HCT116 (cell line): ENCODE results near the gene OSBPL8. TPM values are rescaled to one million over a fixed set of nuclear protein-coding genes. Genes with fewer than 3 reads are reported as not detected.

Experiments
- ATAC-seq: fragments of 200-7000 bp; cut with Tn5 transposase; 2 replicates; pipeline ENCODE4 v1.9.1; 2020; ENCODE audit warnings: mild to moderate bottlenecking, moderate library complexity
- BruUV-seq: library from RNA; stranded (reverse); fragments of 400-500 nt; replicated peaks from 2 replicates; lab custom pipeline; 2021; lab: Mats Ljungman, UMichigan
- CTCF ChIA-PET: fragments of 300-600 bp; sonication (Branson Sonifier 250); formaldehyde crosslinking; loops from one replicate; lab custom pipeline; 2021; ENCODE audit warnings: antibody characterized with exemption; lab: Charles Lee
- POLR2A ChIA-PET: fragments of 300-600, 350-600 bp; sonication (Branson Sonifier 250); formaldehyde crosslinking; loops from one replicate; lab custom pipeline; 2021; ENCODE audit warnings: antibody characterized with exemption; lab: Charles Lee
- RAD21 ChIA-PET, 2 experiments: fragments of 300-600 bp; sonication (Branson Sonifier 250); formaldehyde crosslinking; loops; one replicate each; lab custom pipeline; 2023; ENCODE audit warnings: low total read pairs in 2 of 2; ENCODE audit not compliant: uncharacterized antibody in 2 of 2, unreplicated experiment in 2 of 2, low non-redundant PET in 1 of 2; lab: Charles Lee
- DNase-seq: peaks from one replicate; pipeline ENCODE4 v3.0.0-alpha.2; 2010; ENCODE audit warnings: low read depth, low spot score
- H2AFZ ChIP-seq: fragments of 200-600 bp; shearing (Covaris generic), sonication (generic); 2 replicates; pipeline ENCODE4 v1.6.1; 2017; ENCODE audit warnings: low read depth, mixed run types, mixed read lengths, antibody characterized with exemption, low read length; ENCODE audit not compliant: poor library complexity, severe bottlenecking
- H3K27ac ChIP-seq: 2 replicates; pipeline ENCODE4 v1.5.1; 2012; ENCODE audit warnings: low read depth, low read length
- H3K27me3 ChIP-seq: fragments of 200-600 bp; sonication (generic); 2 replicates; pipeline ENCODE4 v1.6.1; 2016; ENCODE audit warnings: mixed run types, low read length, mixed read lengths; ENCODE audit not compliant: insufficient read depth
- H3K36me3 ChIP-seq, 2 experiments: fragments of 200-500 bp in 1 of 2; fragments of 200-600 bp in 1 of 2; sonication (Bioruptor generic) in 1 of 2; sonication (generic) in 1 of 2; 2 replicates each; pipeline versions ENCODE4 v1.5.1 to v1.6.1; 2014 to 2016; ENCODE audit warnings: low read length in 2 of 2, inconsistent platforms in 1 of 2, mixed read lengths in 1 of 2, mixed run types in 1 of 2; ENCODE audit not compliant: insufficient read depth in 2 of 2, control insufficient read depth in 1 of 2
- H3K4me1 ChIP-seq, 2 experiments: fragments of 200-600 bp in 1 of 2; sonication (generic) in 1 of 2; 2 replicates each; pipeline versions ENCODE4 v1.5.1 to v1.6.1; 2012 to 2017; ENCODE audit warnings: low read length in 2 of 2, inconsistent platforms in 1 of 2, mild to moderate bottlenecking in 1 of 2, mixed read lengths in 1 of 2, mixed run types in 1 of 2, moderate library complexity in 1 of 2; ENCODE audit not compliant: insufficient read depth in 2 of 2, control insufficient read depth in 1 of 2
- H3K4me2 ChIP-seq: fragments of 200-600 bp; sonication (generic); 2 replicates; pipeline ENCODE4 v1.6.1; 2017; ENCODE audit warnings: mixed run types, low read length, mixed read lengths
- H3K4me3 ChIP-seq, 2 experiments: fragments of 200-600 bp in 1 of 2; sonication (generic) in 1 of 2; replicated peaks in 1 of 2; 2 replicates each; pipeline ENCODE4 v1.5.1; 2011 to 2016; ENCODE audit warnings: low read length in 2 of 2, control low read depth in 1 of 2, low read depth in 1 of 2, mild to moderate bottlenecking in 1 of 2, mixed read lengths in 1 of 2, mixed run types in 1 of 2
- H3K79me2 ChIP-seq: fragments of 200-600 bp; sonication (generic); 2 replicates; pipeline ENCODE4 v1.6.1; 2017; ENCODE audit warnings: mild to moderate bottlenecking, mixed run types, low read length, moderate library complexity, mixed read lengths; ENCODE audit not compliant: insufficient read depth
- H3K9ac ChIP-seq: fragments of 200-600 bp; sonication (generic); 2 replicates; pipeline ENCODE4 v1.6.1; 2016; ENCODE audit warnings: low read length, mixed read lengths
- H3K9me2 ChIP-seq: fragments of 200-600 bp; sonication (generic), shearing (Covaris generic); 2 replicates; pipeline ENCODE4 v1.6.1; 2017; ENCODE audit warnings: mixed run types, mild to moderate bottlenecking, moderate library complexity; ENCODE audit not compliant: insufficient read depth
- H3K9me3 ChIP-seq, 2 experiments: fragments of 200-500 bp in 1 of 2; fragments of 200-600 bp in 1 of 2; sonication (Bioruptor generic) in 1 of 2; sonication (generic) in 1 of 2; 2 replicates each; pipeline ENCODE4 v1.6.1; 2014 to 2017; ENCODE audit warnings: low read length in 2 of 2, mixed read lengths in 2 of 2, inconsistent platforms in 1 of 2, low read depth in 1 of 2, mild to moderate bottlenecking in 1 of 2, mixed run types in 1 of 2, moderate library complexity in 1 of 2; ENCODE audit not compliant: control insufficient read depth in 1 of 2, insufficient read depth in 1 of 2
- H4K20me1 ChIP-seq: fragments of 200-600 bp; sonication (generic), shearing (Covaris generic); 2 replicates; pipeline ENCODE4 v1.6.1; 2017; ENCODE audit warnings: mixed run types, mild to moderate bottlenecking, moderate library complexity; ENCODE audit not compliant: insufficient read depth
- CEBPB ChIP-seq: IDR thresholded peaks from 2 replicates; pipeline ENCODE4 v1.6.1; 2012; ENCODE audit warnings: low read depth
- FOSL1 ChIP-seq: IDR thresholded peaks from 2 replicates; pipeline ENCODE4 v1.6.1; 2012; ENCODE audit warnings: low read depth
- POLR2A ChIP-seq: IDR thresholded peaks from 2 replicates; pipeline ENCODE4 v1.7.0; 2011; ENCODE audit warnings: borderline replicate concordance; ENCODE audit not compliant: insufficient read depth, insufficient read length; ENCODE audit errors: extremely low read depth
- RAD21 ChIP-seq: IDR thresholded peaks from 2 replicates; pipeline ENCODE4 v1.6.1; 2012; ENCODE audit warnings: low read depth, mild to moderate bottlenecking
- REST ChIP-seq: IDR thresholded peaks from 2 replicates; pipeline ENCODE4 v1.6.1; 2012; ENCODE audit warnings: low read depth
- SIN3A ChIP-seq: IDR thresholded peaks from 2 replicates; pipeline ENCODE4 v1.6.1; 2012; ENCODE audit warnings: low read depth
- SP1 ChIP-seq: IDR thresholded peaks from 2 replicates; pipeline ENCODE4 v1.6.1; 2012; ENCODE audit warnings: low read depth
- SRF ChIP-seq: IDR thresholded peaks from 2 replicates; pipeline ENCODE4 v1.6.1; 2012; ENCODE audit warnings: low read depth
- TCF7L2 ChIP-seq: IDR thresholded peaks from 2 replicates; pipeline ENCODE4 v1.7.0; 2011; ENCODE audit warnings: borderline replicate concordance, inconsistent platforms; ENCODE audit not compliant: insufficient read depth, insufficient read length; ENCODE audit errors: extremely low read depth
- ZFX ChIP-seq: fragments of 450-650 bp; IDR thresholded peaks from 2 replicates; pipeline ENCODE4 v1.6.1; 2017
- ZNF274 ChIP-seq: fragments of 200-500 bp; sonication (Bioruptor generic); IDR thresholded peaks from 2 replicates; pipeline ENCODE4 v1.6.1; 2014; ENCODE audit warnings: mild to moderate bottlenecking, low read depth, low read length, inconsistent platforms
- intact Hi-C: fragments of 100-400 bp; cut with micrococcal nuclease; formaldehyde crosslinking; loops from 2 replicates; pipeline ENCODE4 v1.10.0; 2022
- total RNA-seq: library from RNA; stranded (reverse); gene quantifications from one replicate; pipeline ENCODE4 v1.2.1, GENCODE V29; 2021; ENCODE audit not compliant: unreplicated experiment
- TF ChIP-seq, protein P1 (sequence below): IDR thresholded peaks from 2 replicates; pipeline ENCODE4 v1.6.1; 2012
- TF ChIP-seq, protein P2 (sequence below): IDR thresholded peaks from 2 replicates; pipeline ENCODE4 v1.6.1; 2012

Gene OSBPL8
- total RNA-seq, 1 experiment from 2014 or later, result 115 TPM

- TF ChIP-seq RAD21 (0 out of 2 replicates have a peak, but pooled peaks have one; percentile 2), SP1 (peak; percentile 58), REST (no peak)
These were observed 110.0 kb downstream of the OSBPL8 start (continued) for GRCh38 chr12:76449583-76449982.

DNA sequence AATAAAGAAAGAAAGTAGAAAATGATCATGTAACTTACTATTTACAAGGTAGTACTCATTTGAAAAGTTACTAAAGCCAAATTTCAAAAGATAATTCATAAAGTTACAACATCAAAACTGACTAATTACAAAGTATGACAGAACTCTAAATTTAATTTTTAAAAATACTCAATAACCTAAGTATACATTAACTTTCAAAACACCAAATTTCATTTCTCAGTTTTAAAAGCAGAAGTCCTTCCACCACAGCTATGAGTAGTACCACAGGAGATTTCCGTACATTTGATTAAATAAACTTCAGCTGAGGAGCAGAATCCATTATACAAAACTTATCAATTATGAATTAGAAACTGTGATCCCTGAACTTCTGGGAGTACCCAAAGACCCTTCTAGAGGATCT lies 110.6 kb downstream of the OSBPL8 start:
- peak overlapping the region; percentile 8; the same call in 1 of the 2 replicates for H3K4me2 ChIP-seq
- no peak for DNase-seq
- H2AFZ ChIP-seq, result no peak overlapping the region
- no peak overlapping the region for H3K9ac ChIP-seq
- CTCF ChIA-PET, result no interaction called here
- H3K4me1 ChIP-seq, result peaks cover 34 to 44% of the 10 kb centered on the region in 2 experiments
- BruUV-seq, result no TSS peak
- H4K20me1 ChIP-seq, result 0 out of 2 replicates have a peak, but pooled peaks cover 5% of the 10 kb centered on the region
- H3K9me3 ChIP-seq, result no peaks in the 10 kb centered on the region
- H3K9me2 ChIP-seq, result no peaks in the 10 kb centered on the region
- H3K4me3 ChIP-seq, result no peak overlapping the region
- POLR2A ChIA-PET, result no interaction called here
- intact Hi-C loops, result no loop called here
- H3K36me3 ChIP-seq, result no peaks in the 10 kb centered on the region
- ATAC-seq, result no peak
- no peaks in the 10 kb centered on the region for H3K27me3 ChIP-seq
- RAD21 ChIA-PET, result no interaction called here
- peak overlapping the region; percentile 63; the same call in 1 of the 2 replicates for H3K27ac ChIP-seq
- peaks cover 47% of the 10 kb centered on the region for H3K79me2 ChIP-seq
- TF ChIP-seq SRF, result no peak
- TF ChIP-seq, protein P1, sequence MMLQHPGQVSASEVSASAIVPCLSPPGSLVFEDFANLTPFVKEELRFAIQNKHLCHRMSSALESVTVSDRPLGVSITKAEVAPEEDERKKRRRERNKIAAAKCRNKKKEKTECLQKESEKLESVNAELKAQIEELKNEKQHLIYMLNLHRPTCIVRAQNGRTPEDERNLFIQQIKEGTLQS, result no peak
- no peak for TF ChIP-seq REST
- no peak for TF ChIP-seq ZFX
- no peak for TF ChIP-seq SIN3A
- no peak for TF ChIP-seq POLR2A
- no peak for TF ChIP-seq ZNF274
- no peak for TF ChIP-seq SP1
- TF ChIP-seq, protein P2, sequence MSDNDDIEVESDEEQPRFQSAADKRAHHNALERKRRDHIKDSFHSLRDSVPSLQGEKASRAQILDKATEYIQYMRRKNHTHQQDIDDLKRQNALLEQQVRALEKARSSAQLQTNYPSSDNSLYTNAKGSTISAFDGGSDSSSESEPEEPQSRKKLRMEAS, result no peak
- TF ChIP-seq TCF7L2, result no peak
- TF ChIP-seq FOSL1, result no peak
- TF ChIP-seq CEBPB, result no peak
